WI38 (cell line): ENCODE measurements around the gene UNC5A.

ENCODE experiments used
- H3K4me3 ChIP-seq: 2 replicates; pipeline ENCODE4 v1.5.1; 2011; ENCODE audit warnings: low read depth, mild to moderate bottlenecking, control low read depth, low read length
- CTCF ChIP-seq: IDR thresholded peaks from 2 replicates; pipeline ENCODE4 v1.5.1; 2012; ENCODE audit warnings: low read depth, mild to moderate bottlenecking, control low read depth, low read length

The UNC5A gene

DNA sequence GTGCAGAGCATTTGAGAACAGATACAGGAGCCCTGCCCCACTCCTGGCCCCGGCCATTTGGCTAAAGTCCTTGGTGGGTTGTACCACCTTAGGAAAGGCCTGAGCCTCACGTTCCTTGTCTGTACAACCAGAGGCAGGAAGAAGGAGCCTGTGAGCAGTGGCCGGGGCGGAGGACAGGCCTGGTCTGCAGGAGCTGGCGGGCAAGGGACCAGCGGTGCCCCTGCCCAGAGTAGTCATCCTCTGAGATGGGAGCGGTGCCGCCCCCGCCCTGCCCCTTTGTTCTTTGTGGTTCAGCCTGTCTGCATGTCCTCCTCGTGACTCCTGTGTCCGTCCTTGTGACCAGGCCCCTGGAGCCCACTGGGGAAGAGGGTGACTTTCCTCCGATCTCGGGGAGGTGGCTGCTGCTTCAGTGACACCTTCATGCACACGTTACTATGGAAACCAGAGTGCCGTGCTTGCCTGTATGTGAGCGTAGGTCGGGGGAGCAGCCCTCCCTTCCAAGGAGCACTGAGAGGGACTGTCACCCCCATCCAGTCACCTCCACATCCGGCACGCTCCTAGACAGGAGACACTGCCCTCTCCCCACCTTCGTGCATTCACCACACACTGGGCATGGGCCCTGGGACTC, 42.9 kb downstream of the UNC5A start:
- TF ChIP-seq CTCF: no peak
- H3K4me3 ChIP-seq: no peak overlapping the region

DNA sequence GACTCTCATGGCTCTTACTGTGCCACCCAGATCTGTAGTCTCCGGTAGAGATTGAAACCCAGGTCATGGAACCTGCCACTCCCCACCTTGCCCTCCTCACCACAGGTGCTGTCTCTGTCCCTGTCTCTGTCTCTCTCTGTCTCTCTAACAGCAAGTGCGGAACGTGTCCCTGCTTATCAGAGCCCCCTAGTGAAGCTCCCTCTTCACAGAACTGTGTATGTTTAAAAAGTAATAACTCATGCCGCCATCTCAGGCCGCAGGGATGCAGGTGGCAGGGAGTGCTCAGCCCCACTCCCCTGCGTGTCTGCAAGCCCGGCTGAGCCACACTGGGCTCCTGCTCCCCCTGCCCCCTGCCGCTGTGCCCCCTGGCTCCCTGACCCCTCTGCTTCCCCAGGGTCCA, 43.8 kb downstream of the UNC5A start:
- TF ChIP-seq CTCF: no peak
- no peak overlapping the region for H3K4me3 ChIP-seq

- TF ChIP-seq CTCF: no peak
These were observed 45.2 kb downstream of the UNC5A start for GRCh38 chr5:176855598-176855997.

DNA sequence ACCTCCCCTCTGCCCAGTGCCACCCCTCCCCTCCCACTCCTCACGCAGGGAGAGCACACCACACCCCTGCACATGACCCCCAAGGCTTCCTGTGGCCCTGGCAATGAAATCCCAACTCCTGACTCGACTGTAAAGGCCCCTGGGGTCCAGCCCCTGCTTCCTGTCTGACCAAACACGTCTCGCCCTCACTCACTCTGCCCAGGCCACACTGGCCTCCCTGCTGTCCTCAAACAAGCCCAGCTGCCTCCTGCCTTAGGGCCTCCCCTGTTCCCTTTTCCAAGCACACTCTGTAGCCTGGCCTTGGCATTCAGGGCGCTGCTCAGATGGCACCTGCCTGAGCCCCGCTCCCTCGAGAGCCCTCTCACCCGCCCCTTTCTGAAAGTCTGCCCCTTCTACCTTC, 46.4 kb downstream of the UNC5A start:
- H3K4me3 ChIP-seq: no peak overlapping the region
- no peak for TF ChIP-seq CTCF

More at GRCh38 chr5:176855598-176855997, 45.2 kb downstream of the UNC5A start:
- no peak overlapping the region for H3K4me3 ChIP-seq

DNA sequence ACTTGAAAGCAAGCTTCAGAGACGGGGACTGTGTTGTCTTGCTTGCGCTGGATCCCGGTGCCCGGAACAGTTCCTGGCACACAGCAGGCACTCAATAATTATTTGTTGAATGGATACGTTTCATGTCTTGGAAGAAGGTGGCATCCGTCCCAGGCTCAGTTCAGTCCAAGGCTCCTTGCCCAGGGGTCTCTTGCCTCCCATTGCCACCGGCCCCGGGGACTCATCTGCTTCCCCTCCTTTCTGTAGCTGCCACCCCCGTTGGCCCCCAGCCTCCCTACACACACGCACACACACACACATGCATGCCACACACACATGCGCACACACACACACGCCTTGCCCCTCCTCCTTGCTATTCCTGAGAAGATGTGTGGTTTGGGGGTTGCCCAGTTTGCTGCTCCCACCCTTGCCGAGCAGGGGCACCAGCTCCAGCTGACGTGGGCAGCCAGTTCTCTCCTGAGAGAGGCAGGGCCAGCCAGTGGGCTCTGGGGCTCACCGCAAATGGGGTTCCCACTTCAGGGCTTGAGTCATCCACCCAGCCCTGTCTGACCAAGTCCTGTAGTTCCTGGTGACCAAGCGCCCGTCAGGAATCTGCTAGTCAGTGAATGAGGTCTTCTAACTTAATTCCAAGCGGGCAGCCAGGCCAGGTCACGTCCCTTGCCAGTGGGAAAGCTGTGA, 47.0 kb downstream of the UNC5A start:
- TF ChIP-seq CTCF: no peak
- no peak overlapping the region for H3K4me3 ChIP-seq

GRCh38 chr5:176857894-176858273, 47.5 kb downstream of the UNC5A start:
- no peak overlapping the region for H3K4me3 ChIP-seq
- no peak for TF ChIP-seq CTCF

GRCh38 chr5:176859916-176860315, 49.6 kb downstream of the UNC5A start:
- no peak for TF ChIP-seq CTCF
- no peak overlapping the region for H3K4me3 ChIP-seq
